ENCODE measurements around the gene PKD1L1.
A peak's percentile ranks its signal among the peaks of the same experiment; 100 is the strongest.

The PKD1L1 gene

DNA sequence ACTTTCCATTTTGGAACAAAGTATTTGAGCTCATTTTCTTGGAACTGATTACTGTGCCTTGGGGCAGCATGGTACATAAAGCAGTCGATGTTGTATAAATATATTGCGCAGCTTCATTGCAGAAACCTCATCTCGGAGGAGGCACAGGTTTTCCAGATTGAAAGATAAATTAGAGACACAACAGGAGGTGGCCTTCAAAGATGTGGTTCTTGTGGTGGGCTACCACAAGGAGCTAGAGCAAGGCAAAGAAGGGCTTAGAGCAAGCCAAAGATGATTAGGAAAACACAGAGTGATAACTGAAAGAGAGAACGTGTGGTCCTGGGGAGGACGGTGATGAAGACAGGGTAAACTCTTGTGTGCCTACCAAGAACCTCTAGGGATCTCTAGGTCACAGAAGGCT, 197.2 kb downstream of the PKD1L1 start:
- DNase-seq (ENCODE audit: insufficient read length, low spot score) (no peak), FAIRE-seq (no peak)

DNA sequence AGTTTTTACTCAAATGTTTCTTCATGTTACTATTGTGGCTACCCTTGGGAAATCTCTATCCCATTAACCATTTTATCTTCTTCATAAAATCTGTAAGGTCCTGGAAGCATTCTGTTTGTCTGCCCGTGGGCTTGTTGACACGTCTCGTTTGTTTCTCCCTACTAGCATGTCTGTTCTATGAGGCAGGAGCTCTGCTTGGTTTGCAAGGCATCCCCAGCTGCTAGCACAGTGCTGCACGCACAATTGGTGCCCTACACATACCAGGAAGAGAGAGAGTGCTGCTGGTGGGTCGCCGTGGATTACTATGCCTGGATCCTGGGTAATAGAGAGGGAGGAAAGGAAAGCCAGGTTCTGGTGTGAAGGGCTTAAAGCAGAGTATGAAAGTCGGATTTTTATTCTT, 200.2 kb downstream of the PKD1L1 start:
- no peak for FAIRE-seq

GRCh38 chr7:47747160-47747559, 201.1 kb downstream of the PKD1L1 start:
- FAIRE-seq, result no peak
- no peak for DNase-seq (ENCODE audit: insufficient read length, low spot score)

More for the DNA sequence above, 200.2 kb downstream of the PKD1L1 start:
- no peak for DNase-seq (ENCODE audit: insufficient read length, low spot score)

- DNase-seq (ENCODE audit: insufficient read length, low spot score) (no peak), FAIRE-seq (no peak)
Measured at GRCh38 chr7:47746468-47746867, 201.8 kb downstream of the PKD1L1 start.

GRCh38 chr7:47744883-47745282, 203.4 kb downstream of the PKD1L1 start:
- DNase-seq (ENCODE audit: insufficient read length, low spot score) (no peak), FAIRE-seq (no peak)

DNA sequence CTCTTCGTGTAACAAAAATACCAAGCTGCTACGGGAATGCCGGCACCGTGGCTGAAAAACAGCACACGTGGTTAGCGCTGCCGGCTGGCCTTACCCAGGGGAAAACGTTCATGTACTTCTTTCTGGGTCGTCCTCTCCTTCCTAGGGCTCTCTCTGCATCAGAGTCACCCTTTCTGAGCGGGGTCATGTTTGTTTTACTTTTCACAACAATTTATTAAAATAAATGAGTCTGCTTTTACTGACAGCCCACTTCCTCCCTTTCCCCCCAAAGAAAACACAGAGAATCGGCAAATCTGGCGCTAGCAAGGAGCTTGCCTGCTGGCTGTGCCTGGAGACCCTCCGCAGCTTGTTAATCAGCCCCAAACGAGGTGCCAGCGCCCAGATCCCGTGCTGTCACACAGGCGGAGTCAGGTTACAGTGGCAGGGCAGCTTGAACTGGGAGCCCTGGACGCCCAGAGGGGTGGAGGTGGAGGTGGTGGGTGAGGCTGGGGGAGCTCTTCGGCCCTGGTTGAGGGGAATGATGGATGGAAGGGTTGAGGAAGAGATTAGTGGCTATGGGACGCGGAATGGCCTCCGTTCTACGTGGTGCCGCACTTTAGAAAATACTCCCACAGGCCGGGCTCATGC, 204.2 kb downstream of the PKD1L1 start:
- FAIRE-seq, result no peak
- no peak for DNase-seq (ENCODE audit: insufficient read length, low spot score)

- no peak for DNase-seq (ENCODE audit: insufficient read length, low spot score)
- no peak for FAIRE-seq
Measured at GRCh38 chr7:47741984-47742383, 206.3 kb downstream of the PKD1L1 start.

DNA sequence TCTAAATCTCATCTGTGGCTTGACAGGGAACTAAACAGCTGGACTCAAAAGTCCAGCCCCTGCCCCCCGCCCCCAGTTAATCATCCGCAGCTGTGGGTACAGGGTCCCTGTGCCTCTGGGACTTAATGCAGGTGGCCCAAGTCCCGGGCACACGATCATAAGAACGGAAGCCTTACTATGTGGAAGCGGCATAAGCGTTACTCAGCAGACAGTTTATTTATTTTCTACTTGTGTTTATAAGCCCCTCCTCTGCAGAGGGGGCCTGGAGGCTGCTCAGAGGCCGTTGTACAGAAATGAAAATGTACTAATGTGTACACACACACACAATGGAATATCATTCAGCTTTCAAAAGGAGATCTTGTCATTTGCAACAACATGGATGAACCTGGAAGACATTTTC, 208.4 kb downstream of the PKD1L1 start:
- FAIRE-seq (no peak), DNase-seq (ENCODE audit: insufficient read length, low spot score) (no peak)

GRCh38 chr7:47739301-47739875, 208.9 kb downstream of the PKD1L1 start:
- FAIRE-seq (no peak), DNase-seq (ENCODE audit: insufficient read length, low spot score) (no peak)

GRCh38 chr7:47738563-47739166, 209.6 kb downstream of the PKD1L1 start:
- FAIRE-seq, result no peak
- DNase-seq (ENCODE audit: insufficient read length, low spot score), result no peak

DNA sequence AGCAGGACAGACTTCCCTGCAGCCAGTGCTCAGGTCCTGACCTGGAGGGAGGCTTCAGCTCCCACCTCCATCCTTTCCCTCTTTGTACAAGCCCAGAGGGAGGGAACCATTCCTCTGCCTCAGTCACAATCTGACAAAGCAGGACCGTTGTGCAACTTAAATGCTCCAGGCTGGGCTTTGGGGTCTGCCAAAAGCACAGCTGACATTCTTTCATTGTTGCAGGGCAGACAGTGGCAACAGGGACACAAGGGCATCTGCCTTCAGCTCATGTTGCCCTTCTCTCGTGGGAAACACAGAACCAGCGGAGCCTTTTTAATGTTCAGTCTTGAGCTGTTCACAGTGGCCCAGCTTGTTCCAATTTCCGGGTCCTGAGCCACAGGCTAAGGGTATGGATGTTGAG, 210.7 kb downstream of the PKD1L1 start:
- DNase-seq (ENCODE audit: insufficient read length, low spot score) (no peak), FAIRE-seq (no peak)

GRCh38 chr7:47735431-47736345, 212.6 kb downstream of the PKD1L1 start:
- DNase-seq (ENCODE audit: insufficient read length, low spot score), result no peak
- no peak for FAIRE-seq

- FAIRE-seq (peak; percentile 46), DNase-seq (ENCODE audit: insufficient read length, low spot score) (no peak)
Measured at GRCh38 chr7:47734949-47735291, 213.3 kb downstream of the PKD1L1 start.

DNA sequence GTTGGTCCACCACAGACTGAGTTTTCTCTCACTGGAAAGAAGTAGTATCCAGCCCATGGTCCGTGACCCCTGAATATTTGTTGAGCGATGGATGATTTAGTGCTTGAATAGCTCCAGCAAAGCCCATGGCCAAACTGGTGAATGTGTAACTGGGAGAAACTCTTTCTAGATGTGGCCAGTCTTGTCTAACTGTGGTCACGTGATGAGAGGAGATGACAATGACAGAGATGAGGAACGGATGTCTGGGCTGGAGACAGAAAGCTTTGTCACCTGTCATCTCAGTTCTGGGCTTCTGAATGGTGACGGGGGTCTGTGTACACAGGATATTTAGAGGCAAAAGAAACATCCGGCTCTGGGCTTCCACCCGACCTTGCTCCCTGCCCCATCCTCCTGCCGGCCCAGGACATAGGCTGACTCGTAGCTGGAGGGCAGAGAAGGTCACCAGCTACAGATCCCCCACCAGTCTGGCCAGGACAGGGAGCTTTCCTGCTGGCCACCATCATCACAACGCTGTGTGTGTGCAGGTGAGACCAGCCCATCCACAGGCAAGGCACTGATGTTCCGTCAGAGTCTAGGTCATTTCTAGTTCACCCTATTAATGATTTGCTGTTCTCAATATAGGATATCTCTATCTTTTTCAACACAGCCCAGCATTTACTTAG, 213.8 kb downstream of the PKD1L1 start:
- FAIRE-seq (peak; percentile 57), DNase-seq (ENCODE audit: insufficient read length, low spot score) (no peak)

- FAIRE-seq, result no peak
- DNase-seq (ENCODE audit: insufficient read length, low spot score), result peak; percentile 35
Measured at GRCh38 chr7:47730142-47730541, 218.1 kb downstream of the PKD1L1 start.

DNA sequence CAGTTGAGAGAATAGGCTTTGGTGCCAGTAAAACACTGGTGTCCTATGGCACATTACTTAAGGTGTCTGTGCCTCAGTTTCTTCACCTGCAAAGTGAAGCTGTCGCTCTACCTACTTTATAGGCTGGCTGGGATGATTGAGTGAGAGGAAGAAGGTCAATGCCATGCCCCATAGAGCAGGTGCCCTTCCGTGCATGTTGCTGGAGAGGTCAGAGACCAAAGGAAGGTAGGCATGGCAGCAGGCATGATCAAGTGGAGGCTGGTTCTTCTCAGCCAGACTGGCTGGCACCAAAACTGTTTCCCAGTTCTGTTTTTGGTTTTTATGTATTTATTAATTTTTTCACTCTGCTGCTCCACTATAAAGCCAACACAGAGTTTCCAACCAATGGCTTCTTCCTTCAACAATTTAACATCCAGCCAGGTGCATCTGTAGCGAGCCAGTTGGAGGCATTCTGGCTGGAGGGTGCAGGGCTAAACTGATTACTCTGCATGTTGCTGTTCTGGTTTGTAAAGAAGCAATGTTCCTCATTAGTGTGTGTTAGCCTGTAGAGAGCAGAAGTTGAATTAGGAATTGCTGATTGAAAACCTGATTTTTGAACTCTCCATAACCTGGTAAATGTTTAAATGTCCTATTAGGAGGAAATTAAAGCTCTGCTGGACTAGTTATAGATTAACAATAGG, 222.1 kb downstream of the PKD1L1 start:
- no peak for DNase-seq (ENCODE audit: insufficient read length, low spot score)
- no peak for FAIRE-seq

DNA sequence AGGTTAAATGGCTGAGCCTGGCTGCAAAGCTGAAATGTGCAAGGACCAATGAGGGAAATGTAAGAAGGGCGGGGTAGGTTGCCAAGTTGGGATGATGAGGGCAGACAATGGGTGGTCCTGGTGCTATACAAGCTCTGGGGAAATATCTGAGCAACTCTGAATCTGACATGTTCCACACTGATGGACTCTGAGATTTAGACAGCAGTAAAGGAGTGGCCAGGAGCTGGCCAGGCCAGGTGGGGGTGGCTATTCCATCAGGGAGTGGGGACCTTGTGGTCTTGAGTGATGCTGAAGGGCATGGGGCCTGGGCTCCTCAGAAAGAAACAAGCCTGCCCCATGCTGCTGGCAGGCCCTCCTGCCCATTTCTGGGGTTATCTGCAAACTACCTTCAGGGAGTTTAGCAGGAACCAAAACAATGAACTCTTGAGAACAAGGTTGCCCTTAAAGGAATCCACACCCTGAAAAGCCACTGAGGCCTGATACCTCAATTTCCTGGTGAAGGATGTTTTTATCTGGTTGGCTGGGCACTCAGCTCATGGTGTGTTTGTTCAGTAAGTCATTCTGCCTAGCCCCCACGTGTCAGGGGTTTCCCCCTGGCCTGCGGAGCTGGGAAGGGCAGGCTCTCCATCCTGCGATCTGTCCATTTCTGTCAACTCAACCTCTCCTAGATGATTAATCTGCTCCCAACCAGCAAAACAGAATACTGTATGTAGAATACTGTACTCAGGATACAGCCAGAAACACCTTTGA, 223.1 kb downstream of the PKD1L1 start:
- FAIRE-seq (no peak), DNase-seq (ENCODE audit: insufficient read length, low spot score) (no peak)

Data from HTR-8/SVneo (cell line).